ENCODE results near the gene C16orf74. TPM values are rescaled to one million over a fixed set of nuclear protein-coding genes. Genes with fewer than 3 reads are reported as not detected.

The C16orf74 gene
- total and polyA plus RNA-seq, 2 of the 8 experiments (the other 6 are each of a cell fraction or from before 2014, with no cell fraction given), result 7.3 to 9.3 TPM

DNA sequence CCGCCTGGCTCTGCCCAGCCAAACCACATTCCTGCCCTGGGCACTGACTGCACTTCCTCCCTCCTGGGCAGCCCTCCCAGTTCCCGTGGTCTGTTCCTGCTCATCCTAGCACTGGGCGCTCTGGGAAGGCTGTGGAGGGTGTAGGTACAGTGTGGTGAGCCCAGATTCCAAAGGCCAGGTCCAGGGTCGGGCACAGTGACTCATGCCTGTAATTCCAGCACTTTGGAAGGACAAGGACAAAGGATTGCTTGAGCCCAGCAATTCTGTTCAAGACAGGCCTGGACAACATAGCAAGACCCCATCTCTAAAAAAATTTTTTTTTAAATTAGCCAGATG is 30.6 kb downstream of the C16orf74 start (continued):
- TF ChIP-seq, protein P1, sequence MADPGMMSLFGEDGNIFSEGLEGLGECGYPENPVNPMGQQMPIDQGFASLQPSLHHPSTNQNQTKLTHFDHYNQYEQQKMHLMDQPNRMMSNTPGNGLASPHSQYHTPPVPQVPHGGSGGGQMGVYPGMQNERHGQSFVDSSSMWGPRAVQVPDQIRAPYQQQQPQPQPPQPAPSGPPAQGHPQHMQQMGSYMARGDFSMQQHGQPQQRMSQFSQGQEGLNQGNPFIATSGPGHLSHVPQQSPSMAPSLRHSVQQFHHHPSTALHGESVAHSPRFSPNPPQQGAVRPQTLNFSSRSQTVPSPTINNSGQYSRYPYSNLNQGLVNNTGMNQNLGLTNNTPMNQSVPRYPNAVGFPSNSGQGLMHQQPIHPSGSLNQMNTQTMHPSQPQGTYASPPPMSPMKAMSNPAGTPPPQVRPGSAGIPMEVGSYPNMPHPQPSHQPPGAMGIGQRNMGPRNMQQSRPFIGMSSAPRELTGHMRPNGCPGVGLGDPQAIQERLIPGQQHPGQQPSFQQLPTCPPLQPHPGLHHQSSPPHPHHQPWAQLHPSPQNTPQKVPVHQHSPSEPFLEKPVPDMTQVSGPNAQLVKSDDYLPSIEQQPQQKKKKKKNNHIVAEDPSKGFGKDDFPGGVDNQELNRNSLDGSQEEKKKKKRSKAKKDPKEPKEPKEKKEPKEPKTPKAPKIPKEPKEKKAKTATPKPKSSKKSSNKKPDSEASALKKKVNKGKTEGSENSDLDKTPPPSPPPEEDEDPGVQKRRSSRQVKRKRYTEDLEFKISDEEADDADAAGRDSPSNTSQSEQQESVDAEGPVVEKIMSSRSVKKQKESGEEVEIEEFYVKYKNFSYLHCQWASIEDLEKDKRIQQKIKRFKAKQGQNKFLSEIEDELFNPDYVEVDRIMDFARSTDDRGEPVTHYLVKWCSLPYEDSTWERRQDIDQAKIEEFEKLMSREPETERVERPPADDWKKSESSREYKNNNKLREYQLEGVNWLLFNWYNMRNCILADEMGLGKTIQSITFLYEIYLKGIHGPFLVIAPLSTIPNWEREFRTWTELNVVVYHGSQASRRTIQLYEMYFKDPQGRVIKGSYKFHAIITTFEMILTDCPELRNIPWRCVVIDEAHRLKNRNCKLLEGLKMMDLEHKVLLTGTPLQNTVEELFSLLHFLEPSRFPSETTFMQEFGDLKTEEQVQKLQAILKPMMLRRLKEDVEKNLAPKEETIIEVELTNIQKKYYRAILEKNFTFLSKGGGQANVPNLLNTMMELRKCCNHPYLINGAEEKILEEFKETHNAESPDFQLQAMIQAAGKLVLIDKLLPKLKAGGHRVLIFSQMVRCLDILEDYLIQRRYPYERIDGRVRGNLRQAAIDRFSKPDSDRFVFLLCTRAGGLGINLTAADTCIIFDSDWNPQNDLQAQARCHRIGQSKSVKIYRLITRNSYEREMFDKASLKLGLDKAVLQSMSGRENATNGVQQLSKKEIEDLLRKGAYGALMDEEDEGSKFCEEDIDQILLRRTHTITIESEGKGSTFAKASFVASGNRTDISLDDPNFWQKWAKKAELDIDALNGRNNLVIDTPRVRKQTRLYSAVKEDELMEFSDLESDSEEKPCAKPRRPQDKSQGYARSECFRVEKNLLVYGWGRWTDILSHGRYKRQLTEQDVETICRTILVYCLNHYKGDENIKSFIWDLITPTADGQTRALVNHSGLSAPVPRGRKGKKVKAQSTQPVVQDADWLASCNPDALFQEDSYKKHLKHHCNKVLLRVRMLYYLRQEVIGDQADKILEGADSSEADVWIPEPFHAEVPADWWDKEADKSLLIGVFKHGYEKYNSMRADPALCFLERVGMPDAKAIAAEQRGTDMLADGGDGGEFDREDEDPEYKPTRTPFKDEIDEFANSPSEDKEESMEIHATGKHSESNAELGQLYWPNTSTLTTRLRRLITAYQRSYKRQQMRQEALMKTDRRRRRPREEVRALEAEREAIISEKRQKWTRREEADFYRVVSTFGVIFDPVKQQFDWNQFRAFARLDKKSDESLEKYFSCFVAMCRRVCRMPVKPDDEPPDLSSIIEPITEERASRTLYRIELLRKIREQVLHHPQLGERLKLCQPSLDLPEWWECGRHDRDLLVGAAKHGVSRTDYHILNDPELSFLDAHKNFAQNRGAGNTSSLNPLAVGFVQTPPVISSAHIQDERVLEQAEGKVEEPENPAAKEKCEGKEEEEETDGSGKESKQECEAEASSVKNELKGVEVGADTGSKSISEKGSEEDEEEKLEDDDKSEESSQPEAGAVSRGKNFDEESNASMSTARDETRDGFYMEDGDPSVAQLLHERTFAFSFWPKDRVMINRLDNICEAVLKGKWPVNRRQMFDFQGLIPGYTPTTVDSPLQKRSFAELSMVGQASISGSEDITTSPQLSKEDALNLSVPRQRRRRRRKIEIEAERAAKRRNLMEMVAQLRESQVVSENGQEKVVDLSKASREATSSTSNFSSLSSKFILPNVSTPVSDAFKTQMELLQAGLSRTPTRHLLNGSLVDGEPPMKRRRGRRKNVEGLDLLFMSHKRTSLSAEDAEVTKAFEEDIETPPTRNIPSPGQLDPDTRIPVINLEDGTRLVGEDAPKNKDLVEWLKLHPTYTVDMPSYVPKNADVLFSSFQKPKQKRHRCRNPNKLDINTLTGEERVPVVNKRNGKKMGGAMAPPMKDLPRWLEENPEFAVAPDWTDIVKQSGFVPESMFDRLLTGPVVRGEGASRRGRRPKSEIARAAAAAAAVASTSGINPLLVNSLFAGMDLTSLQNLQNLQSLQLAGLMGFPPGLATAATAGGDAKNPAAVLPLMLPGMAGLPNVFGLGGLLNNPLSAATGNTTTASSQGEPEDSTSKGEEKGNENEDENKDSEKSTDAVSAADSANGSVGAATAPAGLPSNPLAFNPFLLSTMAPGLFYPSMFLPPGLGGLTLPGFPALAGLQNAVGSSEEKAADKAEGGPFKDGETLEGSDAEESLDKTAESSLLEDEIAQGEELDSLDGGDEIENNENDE (IDR thresholded peaks at IDR 0.05; ENCODE audit: insufficient replicate concordance, low read length), result no peak
- TF ChIP-seq KDM5A (IDR thresholded peaks at IDR 0.05; ENCODE audit: low read length) (no peak), GABPA (IDR thresholded peaks at IDR 0.05; ENCODE audit: borderline replicate concordance, insufficient read depth, low read length) (no peak), CHD2 (IDR thresholded peaks at IDR 0.05; ENCODE audit: low read length) (no peak), GTF2F1 (IDR thresholded peaks at IDR 0.05; ENCODE audit: borderline replicate concordance, low read depth, low read length) (no peak), EZH2 (IDR thresholded peaks at IDR 0.05; ENCODE audit: low read depth, low read length, severe bottlenecking) (no peak), SIRT6 (IDR thresholded peaks at IDR 0.05; ENCODE audit: low read length) (no peak), SRF (IDR thresholded peaks at IDR 0.05; ENCODE audit: low read depth, low read length) (no peak), BRCA1 (IDR thresholded peaks at IDR 0.05; ENCODE audit: low read depth, low read length) (no peak)
- TF ChIP-seq, protein P2, sequence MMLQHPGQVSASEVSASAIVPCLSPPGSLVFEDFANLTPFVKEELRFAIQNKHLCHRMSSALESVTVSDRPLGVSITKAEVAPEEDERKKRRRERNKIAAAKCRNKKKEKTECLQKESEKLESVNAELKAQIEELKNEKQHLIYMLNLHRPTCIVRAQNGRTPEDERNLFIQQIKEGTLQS (IDR thresholded peaks at IDR 0.05; ENCODE audit: insufficient read depth, low read depth, low read length), result no peak
